Skin epidermis (tissue), 12 donors: Measurements from ENCODE around the gene LAMTOR1.

Experiments
- H3K27ac ChIP-seq, 21 experiments: fragments of 200-600 bp; sonication (generic) in 11 of 21; one replicate each; pipeline ENCODE4 v1.5.0; 2020; ENCODE audit warnings: mild to moderate bottlenecking in 3 of 21, inconsistent platforms in 2 of 21, moderate library complexity in 2 of 21
- H3K4me3 ChIP-seq, 7 experiments: fragments of 200-600 bp; sonication (generic) in 2 of 7; one replicate each; pipeline ENCODE4 v1.5.0; 2020; ENCODE audit warnings: inconsistent platforms in 2 of 7, mild to moderate bottlenecking in 2 of 7, moderate library complexity in 1 of 7

Gene LAMTOR1

GRCh38 chr11:72122607-72123006, 19.5 kb upstream of the LAMTOR1 start:
- no peak overlapping the region for H3K27ac ChIP-seq
- H3K4me3 ChIP-seq = no peak overlapping the region

- Histone ChIP-seq H3K4me3 (no peak overlapping the region), H3K27ac (no peak overlapping the region)
These were observed 17.8 kb upstream of the LAMTOR1 start for GRCh38 chr11:72120930-72121329.

GRCh38 chr11:72119198-72119597, 16.1 kb upstream of the LAMTOR1 start:
- no peak overlapping the region for H3K4me3 ChIP-seq
- H3K27ac ChIP-seq = peak overlapping the region in 1 of 21 experiments; percentile 34

DNA sequence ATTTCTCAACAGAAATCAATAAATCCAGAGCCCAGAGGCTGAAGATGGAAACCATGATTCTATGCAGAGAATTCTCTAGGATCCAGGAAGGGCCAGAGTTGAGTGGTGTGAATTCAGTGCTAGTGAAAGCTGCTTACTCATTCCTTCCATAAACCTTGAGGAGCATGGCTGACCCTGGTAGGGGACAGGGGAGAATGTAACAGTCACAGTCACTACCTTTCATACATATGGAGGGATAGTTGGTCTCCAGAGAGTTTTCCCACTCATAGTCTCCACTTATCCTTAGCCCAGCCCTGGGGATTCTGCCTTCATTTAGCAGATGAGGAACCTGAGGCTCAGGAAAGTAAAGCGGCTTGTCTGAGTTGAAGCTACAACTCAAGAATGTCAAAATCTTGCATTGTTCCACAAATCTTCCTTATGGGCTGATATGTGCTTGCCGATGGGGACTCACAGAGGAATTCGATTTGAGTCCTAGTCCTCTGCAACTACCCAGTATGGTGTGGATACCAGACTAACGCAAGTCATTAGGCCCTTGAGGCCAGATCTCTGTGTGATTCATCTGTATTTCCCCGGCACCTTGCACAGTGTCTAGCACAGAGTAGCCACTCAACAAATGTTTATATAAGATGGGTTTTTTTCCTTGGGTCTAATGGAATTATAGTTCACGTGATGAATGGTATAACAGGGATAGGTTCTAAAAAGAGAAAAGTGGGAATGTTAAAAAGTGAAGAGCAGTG, 13.1 kb upstream of the LAMTOR1 start:
- Histone ChIP-seq H3K4me3 (no peak overlapping the region), H3K27ac (no peak overlapping the region)

DNA sequence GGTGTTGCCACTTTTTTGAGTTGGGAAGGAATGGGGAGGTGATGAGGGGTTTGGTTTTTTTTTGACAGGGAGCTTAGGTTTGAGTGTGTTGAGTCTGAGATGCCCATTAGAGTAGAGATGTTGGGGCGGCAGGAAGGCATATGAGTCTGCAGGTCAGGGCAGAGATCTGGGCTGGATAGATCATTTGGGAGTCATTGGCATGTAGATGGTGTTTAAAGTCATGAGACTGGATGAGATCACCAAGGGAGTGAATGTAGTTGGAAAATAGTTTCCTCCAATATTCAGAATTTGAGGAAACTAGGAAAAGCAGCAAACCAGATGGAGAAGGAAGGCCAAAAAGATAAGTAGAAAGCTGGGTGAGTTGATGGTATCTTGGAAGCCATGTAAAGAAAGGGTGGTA, 11.5 kb upstream of the LAMTOR1 start:
- no peak overlapping the region for H3K4me3 ChIP-seq

GRCh38 chr11:72112978-72113808, 10.1 kb upstream of the LAMTOR1 start:
- Histone ChIP-seq H3K27ac (peak overlapping the region in 20 of 21 experiments; percentile 90 to 100 (median 98)), H3K4me3 (peak overlapping the region; percentile 36 to 58 (median 50))

More for the DNA sequence above, 11.5 kb upstream of the LAMTOR1 start:
- no peak overlapping the region for H3K27ac ChIP-seq

DNA sequence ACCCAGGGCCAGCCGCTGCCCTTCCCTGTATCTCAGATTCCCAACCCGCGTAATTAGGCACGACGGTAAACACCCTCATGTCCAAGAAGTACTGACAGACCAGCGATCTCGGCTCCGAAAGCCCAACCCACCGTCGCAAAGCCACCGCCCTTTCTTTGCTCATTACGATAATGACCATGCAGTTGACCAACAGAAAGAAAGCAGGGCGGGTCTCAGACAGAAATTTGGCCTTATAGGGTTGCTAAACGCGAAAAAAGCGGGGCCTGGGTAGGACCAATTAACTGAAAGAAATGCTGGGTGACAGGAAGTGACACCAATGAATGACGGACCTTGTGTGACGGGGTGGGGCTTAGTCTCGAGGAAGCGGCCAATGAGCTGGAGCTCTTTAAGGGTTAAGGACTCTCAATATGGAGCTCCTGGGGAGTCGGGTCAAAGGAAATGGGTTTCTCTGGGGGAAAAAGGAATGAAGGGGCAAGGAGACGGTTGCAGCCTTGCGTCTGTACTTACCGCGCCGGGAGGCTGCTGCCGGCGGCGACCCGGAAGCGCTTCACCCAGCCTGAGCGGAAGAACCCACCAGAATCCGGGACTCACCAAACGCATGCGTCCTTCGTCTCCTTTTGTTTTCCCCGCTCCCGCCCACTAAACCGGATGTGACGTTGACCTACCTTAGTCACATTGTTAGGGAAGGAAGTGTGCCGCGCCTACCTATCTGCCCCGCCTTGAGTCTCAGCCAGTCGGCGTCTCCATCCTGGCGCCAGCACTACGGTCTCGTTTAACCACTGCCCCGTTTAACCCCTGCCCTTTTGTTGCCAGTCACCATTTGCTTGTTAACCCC, 9.3 kb upstream of the LAMTOR1 start, which contains the start of gene ANAPC15:
Gene ANAPC15, minus strand, starts transcription at position 553 of the 835 bp plus-strand sequence. CDS start 1,419 bp downstream, outside the sequence.
- peak within 1 kb of the TSS; percentile 36 to 58 (median 50) for H3K4me3 ChIP-seq
- H3K27ac ChIP-seq = peak within 1 kb of the TSS; percentile 66 to 100 (median 98)

DNA sequence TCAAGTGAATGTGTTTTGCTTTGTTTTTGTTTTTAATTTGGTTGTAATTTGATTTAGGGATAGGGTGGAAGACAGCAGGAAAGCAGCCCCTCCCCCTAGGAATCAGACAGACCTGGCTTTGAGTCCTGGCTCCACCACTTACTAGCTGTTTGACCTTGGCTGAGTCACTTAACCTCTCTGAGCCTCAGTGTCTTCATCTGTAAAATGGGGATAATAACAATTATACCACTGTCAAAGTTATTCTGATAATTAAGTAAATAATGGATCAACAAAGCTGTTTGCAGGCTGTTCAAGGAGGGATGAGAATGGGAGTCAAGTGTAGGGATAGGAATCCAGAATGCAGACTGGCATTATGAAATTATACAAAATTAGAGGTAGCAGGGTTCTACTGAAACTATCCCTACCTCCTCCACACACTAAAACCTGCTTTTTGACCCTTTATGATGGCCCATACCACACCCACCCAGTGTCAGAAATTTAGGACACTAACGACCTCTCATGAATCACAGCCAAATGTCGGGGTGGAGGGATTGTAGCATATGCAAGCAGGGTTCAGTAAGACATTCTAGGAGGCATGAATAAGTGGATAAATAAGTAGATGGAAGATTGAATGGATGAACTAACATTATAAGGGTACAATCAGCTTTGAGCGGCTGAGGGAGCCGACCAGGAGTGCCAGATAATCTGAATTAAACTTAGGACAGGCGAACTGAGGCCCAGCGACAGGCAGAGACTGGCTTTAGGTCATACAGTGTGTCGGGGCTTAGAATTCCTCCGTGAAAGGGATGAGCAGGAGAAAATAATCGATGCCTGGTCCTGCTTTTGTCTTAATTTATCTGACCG, 8.4 kb upstream of the LAMTOR1 start:
- Histone ChIP-seq H3K4me3 (peak overlapping the region; percentile 36 to 58 (median 50)), H3K27ac (peak overlapping the region; percentile 66 to 100 (median 98))

DNA sequence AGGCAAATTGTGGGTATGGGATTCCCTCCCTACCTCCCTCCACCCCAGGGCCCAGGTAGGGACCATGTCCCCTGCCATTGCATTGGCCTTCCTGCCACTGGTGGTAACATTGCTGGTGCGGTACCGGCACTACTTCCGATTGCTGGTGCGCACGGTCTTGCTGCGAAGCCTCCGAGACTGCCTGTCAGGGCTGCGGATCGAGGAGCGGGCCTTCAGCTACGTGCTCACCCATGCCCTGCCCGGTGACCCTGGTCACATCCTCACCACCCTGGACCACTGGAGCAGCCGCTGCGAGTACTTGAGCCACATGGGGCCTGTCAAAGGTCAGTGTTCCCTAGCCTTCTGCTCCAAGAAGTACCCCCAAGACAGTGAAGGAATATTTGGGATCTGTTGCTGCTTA, 2.8 kb upstream of the LAMTOR1 start, which contains the start of gene TOMT:
Gene TOMT, plus strand, starts transcription at position 37 of the 400 bp plus-strand sequence. Its CDS starts 28 bp downstream, at position 65.
- Histone ChIP-seq H3K27ac (no peak within 1 kb of the TSS), H3K4me3 (no peak within 1 kb of the TSS)

- H3K4me3 ChIP-seq = peak overlapping the region; percentile 52 to 89 (median 81)
These were observed 664 bp upstream of the LAMTOR1 start for GRCh38 chr11:72103754-72104167.

DNA sequence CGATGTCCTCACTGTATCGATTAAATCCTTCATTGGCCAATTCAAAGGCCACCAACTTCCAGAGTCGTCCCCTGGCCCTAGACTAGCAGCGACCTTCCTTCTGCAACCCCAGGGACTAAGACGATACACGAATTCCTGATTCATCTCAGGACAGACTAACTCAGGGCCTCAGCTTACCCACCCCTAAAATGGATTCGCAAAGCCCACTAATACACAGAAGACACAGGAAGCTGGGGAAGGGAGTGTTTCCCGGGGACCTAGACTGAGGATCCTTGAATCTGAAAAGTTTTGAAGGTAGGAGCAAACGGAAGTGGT, 509 bp downstream of the LAMTOR1 start:
- peak overlapping the region; percentile 87 to 100 (median 97) for H3K27ac ChIP-seq
- peak overlapping the region; percentile 52 to 89 (median 81) for H3K4me3 ChIP-seq

More at GRCh38 chr11:72103754-72104167, 664 bp upstream of the LAMTOR1 start:
- H3K27ac ChIP-seq = peak overlapping the region in 20 of 21 experiments; percentile 87 to 100 (median 97)

- Histone ChIP-seq H3K4me3 (peak overlapping the region; percentile 52 to 89 (median 81)), H3K27ac (peak overlapping the region in 20 of 21 experiments; percentile 87 to 100 (median 97))
These were observed 935 bp downstream of the LAMTOR1 start for GRCh38 chr11:72102162-72102561.

DNA sequence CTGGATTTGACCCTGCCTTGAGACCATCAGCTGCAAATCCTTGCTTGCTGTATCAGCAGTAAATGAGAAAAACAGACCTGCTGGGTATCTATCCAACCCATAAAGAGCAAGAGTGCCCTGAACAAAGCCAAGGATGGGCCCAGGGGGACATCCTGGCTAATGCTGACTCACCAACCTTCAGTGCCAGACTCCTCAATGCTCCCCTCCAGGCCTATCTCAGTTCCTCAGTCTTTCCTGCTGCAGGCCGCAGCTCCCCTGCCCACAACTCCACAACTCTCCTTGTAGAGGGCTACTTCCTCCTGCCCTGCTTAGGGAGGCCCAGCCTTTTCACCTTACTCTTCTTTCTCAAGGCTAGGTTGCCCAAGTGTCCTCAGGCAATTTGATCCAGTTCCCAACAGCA, 2.6 kb downstream of the LAMTOR1 start:
- peak overlapping the region in 12 of 21 experiments; percentile 7 to 98 (median 30) for H3K27ac ChIP-seq
- no peak overlapping the region for H3K4me3 ChIP-seq

DNA sequence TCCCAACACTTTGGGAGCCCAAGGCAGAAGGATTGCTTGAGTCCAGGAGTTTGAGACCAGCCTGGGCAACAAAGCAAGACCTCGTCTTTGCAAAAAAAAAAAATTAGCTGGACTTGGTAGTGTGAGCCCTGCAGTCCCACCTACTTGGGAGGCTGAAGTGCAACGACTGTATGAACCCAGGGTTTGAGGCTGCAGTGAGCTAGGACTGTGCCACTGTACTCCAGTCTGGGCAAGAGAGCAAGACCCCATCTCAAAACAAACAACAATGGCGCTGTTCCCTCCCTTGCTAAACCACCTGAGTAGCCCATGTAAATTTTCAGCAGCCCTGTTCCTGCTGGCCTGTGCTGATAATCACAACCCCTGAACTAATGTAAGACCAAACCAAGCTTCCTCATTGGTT, 3.1 kb downstream of the LAMTOR1 start:
- Histone ChIP-seq H3K27ac (peak overlapping the region in 12 of 21 experiments; percentile 7 to 98 (median 38)), H3K4me3 (no peak overlapping the region)

- Histone ChIP-seq H3K4me3 (no peak overlapping the region), H3K27ac (peak overlapping the region in 2 of 21 experiments; percentile 11 to 20)
These were observed 4.4 kb downstream of the LAMTOR1 start for GRCh38 chr11:72098741-72099140.

GRCh38 chr11:72091292-72091691, 11.8 kb downstream of the LAMTOR1 start:
- Histone ChIP-seq H3K27ac (peak overlapping the region in 11 of 21 experiments; percentile 8 to 79 (median 41)), H3K4me3 (no peak overlapping the region)

DNA sequence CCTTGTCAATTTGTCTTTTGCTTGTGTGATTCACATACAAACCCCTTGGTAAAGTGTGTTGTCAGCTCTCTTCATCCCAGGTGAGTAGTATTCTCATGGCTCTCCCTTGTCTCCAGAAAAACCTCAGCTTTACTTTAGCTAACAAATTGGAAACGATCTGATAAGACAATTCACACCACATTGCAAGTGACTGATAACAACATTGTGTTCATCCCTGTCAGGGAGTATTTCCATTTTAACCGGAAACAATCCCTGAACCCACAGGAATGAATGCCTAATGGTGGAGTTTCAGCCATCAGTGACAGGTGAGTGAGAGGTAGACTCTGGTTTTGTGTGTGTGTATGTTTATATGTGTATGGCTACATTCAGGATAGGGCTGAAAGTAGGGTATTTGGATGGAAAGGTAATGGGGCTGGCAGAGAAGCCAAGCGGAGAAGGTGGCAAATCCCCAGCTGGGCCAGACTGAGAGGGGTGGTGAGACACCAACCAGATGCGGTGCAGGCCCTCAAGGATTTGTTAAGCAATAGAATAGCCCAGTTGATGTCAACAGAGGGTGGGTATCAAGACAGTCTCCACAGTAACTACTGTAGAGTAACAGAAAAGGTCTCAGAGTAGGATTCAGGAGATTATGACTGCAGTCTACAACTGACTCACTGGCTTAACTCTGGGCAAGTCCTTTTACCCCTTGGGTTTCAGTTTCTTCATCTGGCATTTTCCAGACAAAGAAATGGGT, 14.9 kb downstream of the LAMTOR1 start:
- Histone ChIP-seq H3K27ac (peak overlapping the region in 1 of 21 experiments; percentile 3), H3K4me3 (no peak overlapping the region)
